A673 (cell line): ENCODE measurements around the gene CENPS.

Experiments
- CTCF ChIP-seq: fragments of 300-800, 200-600 bp; sonication (generic); conservative IDR thresholded peaks from 2 replicates; pipeline ENCODE4 v1.5.1; 2017; ENCODE audit warnings: low read depth, mild to moderate bottlenecking, antibody characterized with exemption, low read length, moderate library complexity, mixed read lengths
- EZH2 ChIP-seq: fragments of 200-600 bp; sonication (generic); IDR thresholded peaks from 2 replicates; pipeline ENCODE4 v1.6.1; 2017; ENCODE audit warnings: borderline replicate concordance, low read depth, mild to moderate bottlenecking, mixed read lengths, antibody characterized with exemption, low read length; ENCODE audit not compliant: poor library complexity, severe bottlenecking

- no peak for TF ChIP-seq CTCF
- TF ChIP-seq EZH2, result no peak
Measured at GRCh38 chr1:10407201-10407600, 23.0 kb upstream of the CENPS start.
